Neuronal stem cell (in vitro differentiated cells): Measurements from ENCODE around the gene LRRC31.

ENCODE experiments used
- DNase-seq: peaks from one replicate; pipeline ENCODE4 v3.0.0-alpha.2; 2013; ENCODE audit warnings: low spot score
- H2AFZ ChIP-seq: one replicate; pipeline ENCODE4 v1.6.1; 2013; ENCODE audit warnings: mild to moderate bottlenecking, low read length, inconsistent platforms
- H2AK5ac ChIP-seq: 2 replicates; pipeline ENCODE4 v1.6.1; 2013; ENCODE audit warnings: low read depth, mild to moderate bottlenecking, inconsistent platforms, low read length, moderate library complexity, mixed read lengths
- H2BK120ac ChIP-seq: 2 replicates; pipeline ENCODE4 v1.6.1; 2013; ENCODE audit warnings: low read depth, mild to moderate bottlenecking, inconsistent platforms, low read length, moderate library complexity, mixed read lengths
- H2BK12ac ChIP-seq: one replicate; pipeline ENCODE4 v1.6.1; 2013; ENCODE audit warnings: low read length, inconsistent platforms
- H2BK15ac ChIP-seq: 2 replicates; pipeline ENCODE4 v1.6.1; 2013; ENCODE audit warnings: mild to moderate bottlenecking, low read length, inconsistent platforms, mixed read lengths
- H2BK5ac ChIP-seq: one replicate; pipeline ENCODE4 v1.6.1; 2013; ENCODE audit warnings: inconsistent platforms, mild to moderate bottlenecking, low read length, moderate library complexity
- H3K14ac ChIP-seq: one replicate; pipeline ENCODE4 v1.6.1; 2013; ENCODE audit warnings: low read length, inconsistent platforms
- H3K18ac ChIP-seq: 2 replicates; pipeline ENCODE4 v1.6.1; 2013; ENCODE audit warnings: low read length, inconsistent platforms
- H3K23ac ChIP-seq: 2 replicates; pipeline ENCODE4 v1.6.1; 2013; ENCODE audit warnings: low read depth, mild to moderate bottlenecking, mixed read lengths, low read length, inconsistent platforms; ENCODE audit not compliant: poor library complexity
- H3K27ac ChIP-seq: replicated peaks from 3 replicates; pipeline ENCODE4 v1.5.1; 2013; ENCODE audit warnings: low read length, inconsistent platforms
- H3K27me3 ChIP-seq, 3 experiments: 2 replicates each; pipeline ENCODE4 v1.6.1; 2013; ENCODE audit warnings: low read length in 3 of 3, mild to moderate bottlenecking in 2 of 3, inconsistent platforms in 1 of 3, low read depth in 1 of 3, mixed read lengths in 1 of 3, moderate library complexity in 1 of 3; ENCODE audit not compliant: control insufficient read depth in 3 of 3, insufficient read depth in 3 of 3
- H3K36me3 ChIP-seq, 2 donors: replicated peaks in 1 of 2; 2 replicates each; pipeline ENCODE4 v1.6.1; 2013; ENCODE audit warnings: low read length in 2 of 2; ENCODE audit not compliant: control insufficient read depth in 2 of 2, insufficient read depth in 2 of 2
- H3K4ac ChIP-seq: 2 replicates; pipeline ENCODE4 v1.6.1; 2013; ENCODE audit warnings: inconsistent platforms, mild to moderate bottlenecking, low read length, moderate library complexity
- H3K4me1 ChIP-seq, 2 donors: 1 replicate in 1 of 2; 2 replicates in 1 of 2; pipeline ENCODE4 v1.6.1; 2013; ENCODE audit warnings: low read length in 2 of 2, low read depth in 1 of 2; ENCODE audit not compliant: control insufficient read depth in 2 of 2, insufficient read depth in 1 of 2
- H3K4me2 ChIP-seq: one replicate; pipeline ENCODE4 v1.6.1; 2013; ENCODE audit warnings: mild to moderate bottlenecking, low read length, inconsistent platforms; ENCODE audit not compliant: insufficient read depth, poor library complexity, severe bottlenecking
- H3K4me3 ChIP-seq, 2 donors: 2 replicates each; pipeline ENCODE4 v1.5.1; 2013; ENCODE audit warnings: low read length in 2 of 2, mild to moderate bottlenecking in 2 of 2, inconsistent platforms in 1 of 2, moderate library complexity in 1 of 2
- H3K79me1 ChIP-seq: one replicate; pipeline ENCODE4 v1.6.1; 2013; ENCODE audit warnings: low read depth, mild to moderate bottlenecking, inconsistent platforms, low read length, moderate library complexity
- H3K9ac ChIP-seq: one replicate; pipeline ENCODE4 v1.6.1; 2013; ENCODE audit warnings: mild to moderate bottlenecking, low read depth, low read length, inconsistent platforms; ENCODE audit not compliant: poor library complexity
- H3K9me3 ChIP-seq, 2 donors: replicated peaks in 1 of 2; 2 replicates each; pipeline versions ENCODE3 to v1.6.1; 2013; ENCODE audit warnings: low read length in 2 of 2, mild to moderate bottlenecking in 2 of 2, inconsistent platforms in 1 of 2, low read depth in 1 of 2, mixed read lengths in 1 of 2, moderate library complexity in 1 of 2; ENCODE audit not compliant: control insufficient read depth in 2 of 2, insufficient read depth in 1 of 2
- H4K8ac ChIP-seq: one replicate; pipeline ENCODE4 v1.6.1; 2013; ENCODE audit warnings: low read depth, mild to moderate bottlenecking, inconsistent platforms, low read length, moderate library complexity
- H4K91ac ChIP-seq: one replicate; pipeline ENCODE4 v1.6.1; 2013; ENCODE audit warnings: low read length, low read depth, mild to moderate bottlenecking, inconsistent platforms; ENCODE audit not compliant: poor library complexity
- WGBS, 2 donors: extraction: QIAGEN DNeasy Blood & Tissue Kit; methylation state at CpG; one replicate each; pipeline ENCODE4 v1.1.7; 2013; ENCODE audit warnings: missing lambda C conversion rate in 2 of 2, mixed read lengths in 1 of 2; ENCODE audit not compliant: insufficient read length in 2 of 2, insufficient replicate concordance in 1 of 2; ENCODE audit errors: extremely low coverage in 2 of 2; 5-methylcytosine and 5-hydroxymethylcytosine counted together

LRRC31 gene

GRCh38 chr3:169836942-169837275 lies 32.8 kb downstream of the LRRC31 start:
- Histone ChIP-seq H3K4me2 (no peak overlapping the region), H2AK5ac (no peak overlapping the region), H2AFZ (peak overlapping the region; percentile 59), H3K36me3 (no peaks in the 10 kb centered on the region), H3K4me3 (no peak overlapping the region), H3K27ac (no peak overlapping the region), H2BK15ac (no peak overlapping the region), H4K91ac (no peak overlapping the region), H3K14ac (no peak overlapping the region), H2BK12ac (no peak overlapping the region), H2BK120ac (no peak overlapping the region), H3K4me1 (peaks cover 3 to 6% of the 10 kb centered on the region in 2 donors), H3K9ac (no peak overlapping the region), H4K8ac (no peak overlapping the region), H2BK5ac (no peak overlapping the region), H3K27me3 (peaks cover 0 to 9% (median 0%) of the 10 kb centered on the region in 3 experiments), H3K79me1 (no peaks in the 10 kb centered on the region), H3K18ac (no peak overlapping the region), H3K23ac (no peak overlapping the region), H3K9me3 (no peaks in the 10 kb centered on the region), H3K4ac (no peak overlapping the region)
- no CpG with 5 or more reads among the region's 3 CpGs for WGBS, 2 donors
- no peak for DNase-seq

GRCh38 chr3:169836078-169836941 lies 33.4 kb downstream of the LRRC31 start:
- Histone ChIP-seq H3K27me3 (peaks cover 0 to 9% (median 0%) of the 10 kb centered on the region in 3 experiments), H2BK15ac (no peak overlapping the region), H4K91ac (no peak overlapping the region), H3K14ac (no peak overlapping the region), H3K23ac (no peak overlapping the region), H4K8ac (no peak overlapping the region), H3K4me3 (no peak overlapping the region), H3K9ac (no peak overlapping the region), H3K79me1 (no peaks in the 10 kb centered on the region), H2BK120ac (no peak overlapping the region), H2BK5ac (no peak overlapping the region), H3K36me3 (no peaks in the 10 kb centered on the region), H3K27ac (no peak overlapping the region), H2AK5ac (no peak overlapping the region), H3K18ac (no peak overlapping the region), H3K4me1 (peaks cover 3 to 6% of the 10 kb centered on the region in 2 donors), H3K4me2 (no peak overlapping the region), H3K4ac (no peak overlapping the region), H2BK12ac (no peak overlapping the region), H3K9me3 (no peaks in the 10 kb centered on the region), H2AFZ (peak overlapping the region; percentile 59)
- DNase-seq: no peak
- no CpG with 5 or more reads among the region's 5 CpGs for WGBS, 2 donors

GRCh38 chr3:169835533-169835932 lies 34.2 kb downstream of the LRRC31 start:
- no peaks in the 10 kb centered on the region for H3K9me3 ChIP-seq
- no peak overlapping the region for H3K9ac ChIP-seq
- no peak overlapping the region for H4K91ac ChIP-seq
- H3K14ac ChIP-seq: no peak overlapping the region
- H3K4me3 ChIP-seq: no peak overlapping the region
- H3K27me3 ChIP-seq: peaks cover 0 to 9% (median 0%) of the 10 kb centered on the region in 3 experiments
- H2AFZ ChIP-seq: no peak overlapping the region
- no peaks in the 10 kb centered on the region for H3K79me1 ChIP-seq
- no peak overlapping the region for H3K4ac ChIP-seq
- no peak for DNase-seq
- no peak overlapping the region for H2BK15ac ChIP-seq
- H2AK5ac ChIP-seq: no peak overlapping the region
- no peak overlapping the region for H2BK5ac ChIP-seq
- H3K23ac ChIP-seq: no peak overlapping the region
- H2BK120ac ChIP-seq: no peak overlapping the region
- no peak overlapping the region for H4K8ac ChIP-seq
- no peak overlapping the region for H2BK12ac ChIP-seq
- no peaks in the 10 kb centered on the region for H3K36me3 ChIP-seq
- no peak overlapping the region for H3K18ac ChIP-seq
- H3K4me1 ChIP-seq: peaks cover 3 to 6% of the 10 kb centered on the region in 2 donors
- WGBS, 2 donors: no CpG with 5 or more reads among the region's 1 CpG
- no peak overlapping the region for H3K27ac ChIP-seq
- no peak overlapping the region for H3K4me2 ChIP-seq

- no peak overlapping the region for H4K91ac ChIP-seq
- DNase-seq: no peak
- no peak overlapping the region for H2AFZ ChIP-seq
- H3K4me1 ChIP-seq: no peaks in the 10 kb centered on the region
- H3K9ac ChIP-seq: no peak overlapping the region
- no peak overlapping the region for H3K14ac ChIP-seq
- H3K9me3 ChIP-seq: no peaks in the 10 kb centered on the region
- no peak overlapping the region for H2BK5ac ChIP-seq
- H3K4me2 ChIP-seq: no peak overlapping the region
- no peak overlapping the region for H2AK5ac ChIP-seq
- H3K27ac ChIP-seq: no peak overlapping the region
- WGBS, 2 donors: no CpG with 5 or more reads among the region's 4 CpGs
- no peak overlapping the region for H2BK120ac ChIP-seq
- no peak overlapping the region for H3K23ac ChIP-seq
- H2BK12ac ChIP-seq: no peak overlapping the region
- H2BK15ac ChIP-seq: no peak overlapping the region
- H3K4ac ChIP-seq: no peak overlapping the region
- H4K8ac ChIP-seq: no peak overlapping the region
- no peaks in the 10 kb centered on the region for H3K79me1 ChIP-seq
- H3K27me3 ChIP-seq: no peaks in the 10 kb centered on the region
- no peak overlapping the region for H3K18ac ChIP-seq
- H3K4me3 ChIP-seq: no peak overlapping the region
- no peaks in the 10 kb centered on the region for H3K36me3 ChIP-seq
These were observed 42.0 kb downstream of the LRRC31 start for GRCh38 chr3:169827712-169828111.
